ENCODE results near the gene ARHGAP32.

The ARHGAP32 gene

GRCh38 chr11:128963744-128964325, 228.3 kb downstream of the ARHGAP32 start:
- in situ Hi-C loops (cut with MboI; ENCODE audit: low sequenced_read_pairs), result no loop called here

- in situ Hi-C loops (cut with MboI; ENCODE audit: low sequenced_read_pairs), result no loop called here
Observed at GRCh38 chr11:128962896-128963295, 229.2 kb downstream of the ARHGAP32 start.

- in situ Hi-C loops (cut with MboI; ENCODE audit: low sequenced_read_pairs), result no loop called here
Observed at GRCh38 chr11:128961645-128962044, 230.5 kb downstream of the ARHGAP32 start.

- in situ Hi-C loops (cut with MboI; ENCODE audit: low sequenced_read_pairs), result no loop called here
Observed at GRCh38 chr11:128957202-128957482, 235.0 kb downstream of the ARHGAP32 start.

GRCh38 chr11:128956401-128957201, 235.5 kb downstream of the ARHGAP32 start:
- in situ Hi-C loops (cut with MboI; ENCODE audit: low sequenced_read_pairs), result no loop called here

GRCh38 chr11:128955636-128956035, 236.5 kb downstream of the ARHGAP32 start:
- in situ Hi-C loops (cut with MboI; ENCODE audit: low sequenced_read_pairs), result no loop called here

- in situ Hi-C loops (cut with MboI; ENCODE audit: low sequenced_read_pairs), result no loop called here
Observed at GRCh38 chr11:128953151-128953550, 239.0 kb downstream of the ARHGAP32 start.

- in situ Hi-C loops (cut with MboI; ENCODE audit: low sequenced_read_pairs), result no loop called here
Observed at GRCh38 chr11:128949791-128950454, 242.2 kb downstream of the ARHGAP32 start.

GRCh38 chr11:128948583-128948982, 243.5 kb downstream of the ARHGAP32 start:
- in situ Hi-C loops (cut with MboI; ENCODE audit: low sequenced_read_pairs), result no loop called here

GRCh38 chr11:128947773-128948172, 244.4 kb downstream of the ARHGAP32 start:
- in situ Hi-C loops (cut with MboI; ENCODE audit: low sequenced_read_pairs), result no loop called here

- in situ Hi-C loops (cut with MboI; ENCODE audit: low sequenced_read_pairs), result no loop called here
Observed at GRCh38 chr11:128946648-128947047, 245.5 kb downstream of the ARHGAP32 start.

GRCh38 chr11:128943428-128943976, 248.6 kb downstream of the ARHGAP32 start:
- in situ Hi-C loops (cut with MboI; ENCODE audit: low sequenced_read_pairs), result no loop called here

- in situ Hi-C loops (cut with MboI; ENCODE audit: low sequenced_read_pairs), result no loop called here
Observed at GRCh38 chr11:128942817-128943427, 249.2 kb downstream of the ARHGAP32 start, which contains the start of gene TP53AIP1. Gene TP53AIP1, minus strand, starts transcription at chr11:128942871. Its CDS starts 5,053 bp downstream, at chr11:128937818.

GRCh38 chr11:128942272-128942612, 249.9 kb downstream of the ARHGAP32 start:
- in situ Hi-C loops (cut with MboI; ENCODE audit: low sequenced_read_pairs), result no loop called here

- in situ Hi-C loops (cut with MboI; ENCODE audit: low sequenced_read_pairs), result no loop called here
Observed at GRCh38 chr11:128941573-128942271, 250.4 kb downstream of the ARHGAP32 start.

GRCh38 chr11:128941110-128941509, 251.0 kb downstream of the ARHGAP32 start:
- in situ Hi-C loops (cut with MboI; ENCODE audit: low sequenced_read_pairs), result no loop called here

- in situ Hi-C loops (cut with MboI; ENCODE audit: low sequenced_read_pairs), result no loop called here
Observed at GRCh38 chr11:128940603-128941002, 251.5 kb downstream of the ARHGAP32 start.

GRCh38 chr11:128940156-128940555, 252.0 kb downstream of the ARHGAP32 start:
- in situ Hi-C loops (cut with MboI; ENCODE audit: low sequenced_read_pairs), result no loop called here

GRCh38 chr11:128939591-128939990, 252.5 kb downstream of the ARHGAP32 start:
- in situ Hi-C loops (cut with MboI; ENCODE audit: low sequenced_read_pairs), result no loop called here

GRCh38 chr11:128938156-128938885, 253.8 kb downstream of the ARHGAP32 start:
- in situ Hi-C loops (cut with MboI; ENCODE audit: low sequenced_read_pairs), result no loop called here
